HG03520 (cell line): ENCODE data around the gene NLRC5.
"Not testable (repeated sequence)": the region's sequence is repeated elsewhere in the genome, so short reads cannot be mapped to it uniquely, and the experiment has no call there.

Source experiments
- ATAC-seq: cut with Tn5 transposase; IDR thresholded peaks from one replicate; pipeline ENCODE4 v1.9.1; 2021; ENCODE audit warnings: mild to moderate bottlenecking, moderate library complexity; ENCODE audit not compliant: unreplicated experiment

The NLRC5 gene

GRCh38 chr16:57071081-57071732 is 81.8 kb downstream of the NLRC5 start:
- ATAC-seq, result not testable (repeated sequence)

GRCh38 chr16:57071831-57072582 is 82.7 kb downstream of the NLRC5 start:
- ATAC-seq, result no peak

- ATAC-seq, result no peak
Observed at GRCh38 chr16:57072616-57073275, 83.4 kb downstream of the NLRC5 start.

GRCh38 chr16:57077714-57078113 is 88.4 kb downstream of the NLRC5 start:
- no peak for ATAC-seq

GRCh38 chr16:57081744-57082143 is 92.4 kb downstream of the NLRC5 start:
- no peak for ATAC-seq

- no peak for ATAC-seq
Observed at GRCh38 chr16:57082664-57083063, 93.3 kb downstream of the NLRC5 start.

- no peak for ATAC-seq
Observed at GRCh38 chr16:57083485-57084126, 94.2 kb downstream of the NLRC5 start.

- ATAC-seq, result no peak
Observed at GRCh38 chr16:57084257-57084770, 95.0 kb downstream of the NLRC5 start.

- no peak for ATAC-seq
Observed at GRCh38 chr16:57084996-57085395, 95.6 kb downstream of the NLRC5 start.

- no peak for ATAC-seq
Observed at GRCh38 chr16:57087003-57087402, 97.6 kb downstream of the NLRC5 start.

GRCh38 chr16:57089406-57089805 is 100.0 kb downstream of the NLRC5 start:
- ATAC-seq, result no peak

GRCh38 chr16:57091200-57091974 is 102.0 kb downstream of the NLRC5 start:
- ATAC-seq, result no peak

GRCh38 chr16:57091975-57092785 is 102.8 kb downstream of the NLRC5 start, which contains the start of gene CPNE2:
Gene CPNE2 (plus strand): TSS chr16:57092583. CDS start chr16:57110743, 18,160 bp downstream.
- no peak for ATAC-seq

- no peak for ATAC-seq
Observed at GRCh38 chr16:57092786-57093411, 103.5 kb downstream of the NLRC5 start.

- ATAC-seq, result no peak
Observed at GRCh38 chr16:57093666-57094564, 104.6 kb downstream of the NLRC5 start.

- no peak for ATAC-seq
Observed at GRCh38 chr16:57094911-57095310, 105.6 kb downstream of the NLRC5 start.

- ATAC-seq, result no peak
Observed at GRCh38 chr16:57096192-57096591, 106.8 kb downstream of the NLRC5 start.

- ATAC-seq, result no peak
Observed at GRCh38 chr16:57096793-57097192, 107.4 kb downstream of the NLRC5 start.
